HepG2 (cell line): ENCODE measurements around the gene LIMCH1. TPM values are rescaled to one million over a fixed set of nuclear protein-coding genes. Genes with fewer than 3 reads are reported as not detected.

Experiments used
- ATAC-seq: fragments of 200-7000 bp; cut with Tn5 transposase; 3 replicates; pipeline ENCODE4 v1.9.1; 2020; ENCODE audit warnings: mild to moderate bottlenecking, moderate library complexity
- BruUV-seq: library from RNA; stranded (reverse); fragments of 400-500 nt; replicated peaks from 2 replicates; lab custom pipeline; 2021; lab: Mats Ljungman, UMichigan
- CTCF ChIA-PET: fragments of 300-600 bp; formaldehyde crosslinking; extraction: SDS; loops from one replicate; lab custom pipeline; 2021; ENCODE audit warnings: low total read pairs, inconsistent platforms, low intra/inter-chr PET ratio; lab: Yijun Ruan, JAX
- POLR2A ChIA-PET: fragments of 350-600 bp; sonication (Branson Sonifier 250); formaldehyde crosslinking; loops from one replicate; lab custom pipeline; 2020; ENCODE audit warnings: antibody characterized with exemption, inconsistent platforms; lab: Yijun Ruan, JAX
- DNase-seq: peaks from one replicate; pipeline ENCODE4 v3.0.0-alpha.2; 2015; ENCODE audit warnings: low spot score
- FAIRE-seq: peaks from 3 replicates; lab custom pipeline; 2011; peaks lifted over from hg19 to GRCh38; lab: Jason Lieb, UNC
- H2AFZ ChIP-seq: one replicate; pipeline ENCODE4 v1.6.1; 2011; ENCODE audit warnings: low read length, inconsistent platforms
- H3K27ac ChIP-seq: fragments of 300-600 bp; 3 replicates; pipeline ENCODE4 v1.8.0; 2011; ENCODE audit warnings: mixed run types, mild to moderate bottlenecking, mixed read lengths, low read length, inconsistent platforms; ENCODE audit not compliant: insufficient read depth; ENCODE audit errors: extremely low read length
- H3K27me3 ChIP-seq, 2 experiments: fragments of 200-600 bp in 1 of 2; 2 replicates in 1 of 2; 3 replicates in 1 of 2; pipeline versions ENCODE4 v1.6.0 to v1.8.0; 2011; ENCODE audit warnings: low read length in 2 of 2, mild to moderate bottlenecking in 2 of 2, moderate library complexity in 2 of 2, inconsistent platforms in 1 of 2; ENCODE audit not compliant: insufficient read depth in 2 of 2, control insufficient read depth in 1 of 2
- H3K36me3 ChIP-seq, 2 experiments: fragments of 200-600 bp in 1 of 2; replicated peaks in 1 of 2; 2 replicates in 1 of 2; 3 replicates in 1 of 2; pipeline versions ENCODE4 v1.5.1 to v1.8.0; 2011; ENCODE audit warnings: low read length in 2 of 2, inconsistent platforms in 1 of 2; ENCODE audit not compliant: insufficient read depth in 2 of 2, control insufficient read depth in 1 of 2
- H3K4me1 ChIP-seq: 2 replicates; pipeline ENCODE4 v1.5.1; 2012; ENCODE audit warnings: low read length, inconsistent platforms; ENCODE audit not compliant: insufficient read depth
- H3K4me2 ChIP-seq: 2 replicates; pipeline ENCODE4 v1.6.0; 2011; ENCODE audit warnings: low read depth, low read length, inconsistent platforms
- H3K4me3 ChIP-seq, 3 experiments: fragments of 200-600 bp in 1 of 3; sonication (generic), shearing (Covaris generic) in 1 of 3; replicated peaks in 1 of 3; 2 replicates each; pipeline ENCODE4 v1.5.1; 2011 to 2016; ENCODE audit warnings: low read length in 3 of 3, inconsistent platforms in 2 of 3, low read depth in 2 of 3, mild to moderate bottlenecking in 2 of 3, control low read depth in 1 of 3, mixed read lengths in 1 of 3; ENCODE audit not compliant: insufficient read depth in 1 of 3
- H3K79me2 ChIP-seq: one replicate; pipeline ENCODE4 v1.6.1; 2011; ENCODE audit warnings: low read length, inconsistent platforms; ENCODE audit not compliant: insufficient read depth
- H3K9ac ChIP-seq: 2 replicates; pipeline ENCODE4 v1.6.0; 2011; ENCODE audit warnings: mild to moderate bottlenecking, low read depth, low read length, inconsistent platforms; ENCODE audit not compliant: insufficient read depth
- H3K9me3 ChIP-seq: 2 replicates; pipeline ENCODE4 v1.5.1; 2012; ENCODE audit warnings: mild to moderate bottlenecking, low read length
- H4K20me1 ChIP-seq: 2 replicates; pipeline ENCODE4 v1.6.0; 2011; ENCODE audit warnings: inconsistent platforms, mild to moderate bottlenecking, low read length, moderate library complexity; ENCODE audit not compliant: insufficient read depth
- ASH2L ChIP-seq: fragments of 300-600, 200-600 bp; sonication (generic); IDR thresholded peaks from 2 replicates; pipeline ENCODE4 v1.7.0; 2017; ENCODE audit warnings: low read depth, mild to moderate bottlenecking, moderate library complexity, mixed read lengths, low read length; ENCODE audit not compliant: insufficient read length
- FOXP1 ChIP-seq, 2 experiments: fragments of 450-650 bp in 1 of 2; IDR thresholded peaks; 2 replicates each; pipeline ENCODE4 v1.6.1; 2017 to 2018; ENCODE audit warnings: antibody characterized with exemption in 1 of 2
- HOXA7 ChIP-seq: sonication (generic); formaldehyde crosslinking; IDR thresholded peaks from 2 replicates; pipeline ENCODE4 v1.8.1; 2022; ENCODE audit warnings: mild to moderate bottlenecking, missing genetic modification reagents, moderate library complexity
- KLF16 ChIP-seq, 2 experiments: sonication (generic) in 1 of 2; formaldehyde crosslinking in 1 of 2; IDR thresholded peaks; 2 replicates each; pipeline versions ENCODE4 v1.6.1 to v1.8.0; 2016 to 2023; ENCODE audit warnings: missing genetic modification reagents in 2 of 2, missing compliant biosample characterization in 1 of 2
- ONECUT2 ChIP-seq: sonication (generic); formaldehyde crosslinking; IDR thresholded peaks from 2 replicates; pipeline ENCODE4 v1.4.0; 2020; ENCODE audit warnings: missing genetic modification reagents
- PLSCR1 ChIP-seq: sonication (generic); formaldehyde crosslinking; IDR thresholded peaks from 2 replicates; pipeline ENCODE4 v1.5.0; 2020; ENCODE audit warnings: missing genetic modification reagents, mild to moderate bottlenecking, borderline replicate concordance
- POLR2A ChIP-seq, 2 experiments: IDR thresholded peaks; 2 replicates each; pipeline ENCODE4 v1.6.1; 2011; ENCODE audit warnings: low read depth in 2 of 2, low read length in 2 of 2, mild to moderate bottlenecking in 1 of 2, moderate library complexity in 1 of 2; ENCODE audit not compliant: insufficient read depth in 1 of 2
- TAF15 ChIP-seq: fragments of 200-400 bp; formaldehyde crosslinking; IDR thresholded peaks from one replicate; pipeline ENCODE4 v1.6.1; 2018; ENCODE audit warnings: mild to moderate bottlenecking, low read depth, low read length; ENCODE audit not compliant: poor library complexity, severe bottlenecking
- TBP ChIP-seq: sonication (generic); formaldehyde crosslinking; IDR thresholded peaks from 2 replicates; pipeline ENCODE4 v1.5.0; 2020; ENCODE audit warnings: missing genetic modification reagents
- TRIM24 ChIP-seq: sonication (generic); formaldehyde crosslinking; IDR thresholded peaks from 2 replicates; pipeline ENCODE4 v1.8.0; 2022; ENCODE audit warnings: mild to moderate bottlenecking, missing genetic modification reagents
- ZNF20 ChIP-seq: sonication (generic); formaldehyde crosslinking; IDR thresholded peaks from 2 replicates; pipeline ENCODE4 v1.4.0; 2020; ENCODE audit warnings: mild to moderate bottlenecking, moderate library complexity, missing genetic modification reagents
- ZNF224 ChIP-seq: sonication (generic); formaldehyde crosslinking; IDR thresholded peaks from 2 replicates; pipeline ENCODE4 v1.5.0; 2020; ENCODE audit warnings: mild to moderate bottlenecking, missing genetic modification reagents
- ZNF34 ChIP-seq: sonication (generic); formaldehyde crosslinking; IDR thresholded peaks from 2 replicates; pipeline ENCODE4 v1.4.0; 2020; ENCODE audit warnings: mild to moderate bottlenecking, missing genetic modification reagents, borderline replicate concordance
- ZNF556 ChIP-seq: sonication (generic); formaldehyde crosslinking; IDR thresholded peaks from 2 replicates; pipeline ENCODE4 v1.4.0; 2020; ENCODE audit warnings: mild to moderate bottlenecking, missing genetic modification reagents, borderline replicate concordance
- ZNF703 ChIP-seq: sonication (generic); formaldehyde crosslinking; IDR thresholded peaks from 2 replicates; pipeline ENCODE4 v1.5.1; 2020; ENCODE audit warnings: missing genetic modification reagents, mild to moderate bottlenecking, moderate library complexity, borderline replicate concordance
- ZNF737 ChIP-seq: sonication (generic); formaldehyde crosslinking; IDR thresholded peaks from 2 replicates; pipeline ENCODE4 v1.5.0; 2020; ENCODE audit warnings: missing genetic modification reagents, mild to moderate bottlenecking, borderline replicate concordance
- WGBS: methylation state at CpG from one replicate; pipeline ENCODE4 v1.1.6; 2017; ENCODE audit warnings: low lambda C conversion rate; 5-methylcytosine and 5-hydroxymethylcytosine counted together
- in situ Hi-C: cut with HindIII; loops from 2 replicates; pipeline ENCODE4 v1.10.0; 2017; ENCODE audit warnings: low pct_unique_long_range_greater_than_20kb; ENCODE audit not compliant: extremely low pct_ligation_motif_present
- intact Hi-C: fragments of 100-400 bp; cut with micrococcal nuclease; formaldehyde crosslinking; loops from one replicate; pipeline ENCODE4 v1.10.0; 2022; ENCODE audit not compliant: unreplicated experiment
- polyA plus RNA-seq, 8 experiments: library from polyadenylated mRNA; depleted of rRNA in 3 of 8; stranded (reverse) in 7 of 8; unstranded in 1 of 8; fragments of >200 nt; fragmentation: Illumina TruSeq in 4 of 8; extraction: Trizol in 4 of 8; gene quantifications; 2 replicates each; pipeline versions ENCODE4 v1.2.1 to v1.2.3, GENCODE V29; 2011 to 2016; ENCODE audit warnings: low read depth in 4 of 8, missing spikeins in 1 of 8, mixed read lengths in 1 of 8; ENCODE audit not compliant: insufficient read depth in 1 of 8
- total RNA-seq, 5 experiments: library from RNA; depleted of rRNA; stranded (reverse); fragments of >200 nt; fragmentation: Illumina TruSeq; extraction: Trizol; gene quantifications; 2 replicates each; pipeline ENCODE4 v1.2.3, GENCODE V29; 2016; ENCODE audit warnings: low read depth in 1 of 5
- TF ChIP-seq, protein P1 (sequence below): sonication (generic); formaldehyde crosslinking; IDR thresholded peaks from 2 replicates; pipeline ENCODE4 v1.4.0; 2020; ENCODE audit warnings: missing genetic modification reagents
- TF ChIP-seq, protein P2 (sequence below): sonication (generic); formaldehyde crosslinking; IDR thresholded peaks from 2 replicates; pipeline ENCODE4 v1.5.1; 2020; ENCODE audit warnings: missing genetic modification reagents, mild to moderate bottlenecking, borderline replicate concordance

Gene LIMCH1
- total and polyA plus RNA-seq, 2 of the 13 experiments (the other 11 are each of a cell fraction or from before 2014, with no cell fraction given) = 0.04 TPM; not detected in 1

GRCh38 chr4:41568363-41568762 is 30.4 kb downstream of the LIMCH1 start (continued):
- TF ChIP-seq ASH2L (no peak), TBP (CRISPR knock-in tag) (no peak), KLF16 (CRISPR knock-in tag; IDR thresholded peaks at IDR 0.05) (no peak), ZNF34 (CRISPR knock-in tag) (no peak), ONECUT2 (no peak), ZNF224 (CRISPR knock-in tag) (no peak), ZNF556 (CRISPR knock-in tag) (no peak)
- TF ChIP-seq, all 625 proteins: peak for 0

DNA sequence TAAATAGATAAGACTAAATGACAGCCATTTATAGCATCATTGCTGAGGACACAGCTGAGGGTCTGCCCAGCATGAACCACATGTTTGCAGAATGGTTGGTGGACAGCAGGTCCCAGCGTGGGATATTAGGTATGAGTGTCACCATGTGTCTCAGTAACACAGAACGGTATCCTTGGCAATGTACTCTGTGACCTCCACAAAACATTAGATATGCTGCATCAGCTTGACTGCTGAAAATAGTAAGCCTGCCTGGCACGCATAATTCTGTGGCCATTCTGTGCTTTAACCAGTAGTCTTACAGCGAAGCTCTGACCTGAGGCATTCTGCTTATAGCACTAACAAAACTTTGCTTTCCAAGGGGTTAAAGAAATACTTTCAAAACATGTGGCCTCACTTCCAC is 32.0 kb downstream of the LIMCH1 start:
- H3K27me3 ChIP-seq = peaks cover 0 to 3% of the 10 kb centered on the region in 2 experiments; a peak in 2 of 5 replicates
- no peaks in the 10 kb centered on the region for H4K20me1 ChIP-seq
- no peak for FAIRE-seq
- no peak overlapping the region for H3K4me3 ChIP-seq
- in situ Hi-C loops (no loop called here), intact Hi-C loops (no loop called here)
- POLR2A ChIA-PET = no interaction called here
- no peaks in the 10 kb centered on the region for H3K79me2 ChIP-seq
- WGBS = 0% methylated on average over 2 of the region's 4 CpGs
- no peaks in the 10 kb centered on the region for H3K4me1 ChIP-seq
- no peaks in the 10 kb centered on the region for H3K9me3 ChIP-seq
- no peak for DNase-seq
- no peak for ATAC-seq
- H3K36me3 ChIP-seq = no peaks in the 10 kb centered on the region
- H3K27ac ChIP-seq = no peak overlapping the region
- no TSS peak for BruUV-seq
- H2AFZ ChIP-seq = no peak overlapping the region
- H3K4me2 ChIP-seq = no peak overlapping the region
- CTCF ChIA-PET = no interaction called here
- no peak overlapping the region for H3K9ac ChIP-seq
- no peak for TF ChIP-seq POLR2A (IDR thresholded peaks at IDR 0.05; ENCODE audit: insufficient read depth in 1 of 2, low read depth in 2 of 2, low read length in 2 of 2)
- TF ChIP-seq, protein P1, sequence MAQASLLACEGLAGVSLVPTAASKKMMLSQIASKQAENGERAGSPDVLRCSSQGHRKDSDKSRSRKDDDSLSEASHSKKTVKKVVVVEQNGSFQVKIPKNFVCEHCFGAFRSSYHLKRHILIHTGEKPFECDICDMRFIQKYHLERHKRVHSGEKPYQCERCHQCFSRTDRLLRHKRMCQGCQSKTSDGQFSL = no peak
- no peak for TF ChIP-seq TAF15
- no peak for TF ChIP-seq HOXA7 (CRISPR knock-in tag)
- TF ChIP-seq ZNF20 (CRISPR knock-in tag) = no peak
- no peak for TF ChIP-seq PLSCR1 (CRISPR knock-in tag)
- no peak for TF ChIP-seq ZNF737
- TF ChIP-seq ZNF703 (CRISPR knock-in tag) = no peak
- TF ChIP-seq, protein P2, sequence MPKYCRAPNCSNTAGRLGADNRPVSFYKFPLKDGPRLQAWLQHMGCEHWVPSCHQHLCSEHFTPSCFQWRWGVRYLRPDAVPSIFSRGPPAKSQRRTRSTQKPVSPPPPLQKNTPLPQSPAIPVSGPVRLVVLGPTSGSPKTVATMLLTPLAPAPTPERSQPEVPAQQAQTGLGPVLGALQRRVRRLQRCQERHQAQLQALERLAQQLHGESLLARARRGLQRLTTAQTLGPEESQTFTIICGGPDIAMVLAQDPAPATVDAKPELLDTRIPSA = no peak
- no peak for TF ChIP-seq FOXP1 (IDR thresholded peaks at IDR 0.05)
- TF ChIP-seq FOXP1 (CRISPR knock-in tag; IDR thresholded peaks at IDR 0.05) = no peak
- no peak for TF ChIP-seq TRIM24 (CRISPR knock-in tag)
